ENCODE data around the gene CBX8. TPM values are rescaled to one million over a fixed set of nuclear protein-coding genes. Genes with fewer than 3 reads are reported as not detected.
A peak's percentile ranks its signal among the peaks of the same experiment; 100 is the strongest.

The CBX8 gene
- total RNA-seq, 2 donors from 2014 or later = 4.7 to 4.8 TPM

DNA sequence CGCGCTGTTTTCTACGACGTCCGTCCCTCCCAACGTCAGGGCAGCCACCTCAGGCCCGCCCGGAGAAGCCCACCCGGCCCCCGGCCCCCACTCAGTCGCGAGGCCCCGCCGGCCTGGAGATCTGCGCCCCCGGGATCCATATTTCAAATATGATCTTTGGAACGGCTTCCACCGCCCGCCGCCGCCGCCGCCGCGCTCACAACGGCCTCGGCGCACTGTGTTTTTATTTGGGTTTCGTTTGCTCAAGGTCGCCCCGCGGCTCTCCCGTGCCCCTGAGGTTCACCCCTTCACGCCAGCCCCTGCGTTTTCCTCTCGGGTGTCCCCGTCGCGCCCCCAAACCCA, 46.6 kb upstream of the CBX8 start:
- intact Hi-C loops (cut with DNase I) = loop anchor here (5.0 kb wide), 1 partner anchor 149 kb away; no protein-coding TSS in a partner anchor
- Histone ChIP-seq H3K4me1 (replicated peaks) (peaks cover 18% of the 10 kb centered on the region), H3K36me3 (no peaks in the 10 kb centered on the region), H3K27me3 (replicated peaks; ENCODE audit: insufficient read depth) (peaks cover 17% of the 10 kb centered on the region), H3K4me3 (peak overlapping the region; percentile 39 to 48), H3K9me3 (no peaks in the 10 kb centered on the region), H3K27ac (peak overlapping the region in 1 of 2 donors; percentile 56)
- no peak for DNase-seq (ENCODE audit: low spot score)
- no peak for TF ChIP-seq POLR2A (IDR thresholded peaks at IDR 0.05)
- TF ChIP-seq POLR2AphosphoS5 (IDR thresholded peaks at IDR 0.05) = peak; percentile 7
- WGBS = 2% methylated on average over 39 of the region's 39 CpGs

DNA sequence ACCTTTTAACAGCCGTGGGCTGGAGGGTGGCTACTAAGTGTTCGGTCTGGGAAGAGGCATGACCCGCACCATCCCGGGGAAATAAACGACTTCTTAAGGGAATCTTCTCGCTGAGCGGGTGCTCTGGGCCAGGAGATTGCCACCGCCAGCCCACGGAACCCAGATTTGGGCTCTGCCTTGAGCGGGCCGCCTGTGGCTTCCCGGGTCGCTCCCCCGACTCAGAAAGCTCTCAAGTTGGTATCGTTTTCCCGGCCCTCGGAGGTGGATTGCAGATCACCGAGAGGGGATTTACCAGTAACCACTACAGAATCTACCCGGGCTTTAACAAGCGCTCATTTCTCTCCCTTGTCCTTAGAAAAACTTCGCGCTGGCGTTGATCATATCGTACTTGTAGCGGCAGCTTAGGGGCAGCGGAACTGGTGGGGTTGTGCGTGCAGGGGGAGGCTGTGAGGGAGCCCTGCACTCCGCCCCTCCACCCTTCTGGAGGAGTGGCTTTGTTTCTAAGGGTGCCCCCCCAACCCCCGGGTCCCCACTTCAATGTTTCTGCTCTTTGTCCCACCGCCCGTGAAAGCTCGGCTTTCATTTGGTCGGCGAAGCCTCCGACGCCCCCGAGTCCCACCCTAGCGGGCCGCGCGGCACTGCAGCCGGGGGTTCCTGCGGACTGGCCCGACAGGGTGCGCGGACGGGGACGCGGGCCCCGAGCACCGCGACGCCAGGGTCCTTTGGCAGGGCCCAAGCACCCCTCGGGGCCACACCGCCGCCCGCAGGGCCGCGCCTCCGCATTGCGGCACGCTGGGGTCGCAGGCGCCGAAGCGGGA, 46.0 kb upstream of the CBX8 start:
- Histone ChIP-seq H3K9me3 (no peaks in the 10 kb centered on the region), H3K27me3 (replicated peaks; ENCODE audit: insufficient read depth) (peaks cover 17% of the 10 kb centered on the region), H3K4me3 (peak overlapping the region; percentile 39 to 48), H3K36me3 (no peaks in the 10 kb centered on the region), H3K27ac (peak overlapping the region in 1 of 2 donors; percentile 56), H3K4me1 (replicated peaks) (peaks cover 18% of the 10 kb centered on the region)
- intact Hi-C loops (cut with DNase I) = loop anchor here (5.0 kb wide), 1 partner anchor 149 kb away; no protein-coding TSS in a partner anchor
- 5% methylated on average over 38 of the region's 66 CpGs for WGBS
- no peak for TF ChIP-seq POLR2AphosphoS5 (IDR thresholded peaks at IDR 0.05)
- TF ChIP-seq POLR2A (IDR thresholded peaks at IDR 0.05) = no peak
- TF ChIP-seq, protein P1, sequence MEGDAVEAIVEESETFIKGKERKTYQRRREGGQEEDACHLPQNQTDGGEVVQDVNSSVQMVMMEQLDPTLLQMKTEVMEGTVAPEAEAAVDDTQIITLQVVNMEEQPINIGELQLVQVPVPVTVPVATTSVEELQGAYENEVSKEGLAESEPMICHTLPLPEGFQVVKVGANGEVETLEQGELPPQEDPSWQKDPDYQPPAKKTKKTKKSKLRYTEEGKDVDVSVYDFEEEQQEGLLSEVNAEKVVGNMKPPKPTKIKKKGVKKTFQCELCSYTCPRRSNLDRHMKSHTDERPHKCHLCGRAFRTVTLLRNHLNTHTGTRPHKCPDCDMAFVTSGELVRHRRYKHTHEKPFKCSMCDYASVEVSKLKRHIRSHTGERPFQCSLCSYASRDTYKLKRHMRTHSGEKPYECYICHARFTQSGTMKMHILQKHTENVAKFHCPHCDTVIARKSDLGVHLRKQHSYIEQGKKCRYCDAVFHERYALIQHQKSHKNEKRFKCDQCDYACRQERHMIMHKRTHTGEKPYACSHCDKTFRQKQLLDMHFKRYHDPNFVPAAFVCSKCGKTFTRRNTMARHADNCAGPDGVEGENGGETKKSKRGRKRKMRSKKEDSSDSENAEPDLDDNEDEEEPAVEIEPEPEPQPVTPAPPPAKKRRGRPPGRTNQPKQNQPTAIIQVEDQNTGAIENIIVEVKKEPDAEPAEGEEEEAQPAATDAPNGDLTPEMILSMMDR (IDR thresholded peaks at IDR 0.05) = no peak
- DNase-seq (ENCODE audit: low spot score) = no peak

DNA sequence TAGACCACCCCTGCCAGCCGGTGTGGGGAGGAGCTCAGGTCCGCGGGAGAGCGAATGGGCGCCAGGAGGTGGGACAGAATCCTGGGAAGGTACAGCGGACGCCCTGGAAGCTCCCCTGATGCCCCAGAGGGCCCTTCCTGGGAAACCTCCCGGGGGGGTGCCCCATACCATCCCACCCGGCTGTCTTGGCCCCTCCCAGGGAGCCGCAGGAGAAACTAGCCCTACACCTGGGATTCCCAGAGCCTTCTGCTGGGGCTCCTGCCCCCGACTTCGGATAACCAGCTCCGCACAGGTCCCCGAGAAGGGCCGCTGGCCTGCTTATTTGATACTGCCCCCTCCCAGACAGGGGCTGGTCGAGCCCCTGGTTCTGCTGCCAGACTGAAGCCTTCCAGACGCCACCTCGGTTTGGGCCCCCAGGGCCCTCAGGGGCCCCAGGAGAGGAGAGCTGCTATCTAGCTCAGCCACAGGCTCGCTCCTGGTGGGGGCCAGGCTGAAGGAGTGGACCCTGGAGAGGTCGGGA, 45.3 kb upstream of the CBX8 start:
- no peak overlapping the region for H3K27ac ChIP-seq
- no peak for DNase-seq (ENCODE audit: low spot score)
- H3K4me3 ChIP-seq = no peak overlapping the region
- peaks cover 18% of the 10 kb centered on the region for H3K4me1 ChIP-seq (replicated peaks)
- no peaks in the 10 kb centered on the region for H3K9me3 ChIP-seq
- H3K27me3 ChIP-seq (replicated peaks; ENCODE audit: insufficient read depth) = peaks cover 17% of the 10 kb centered on the region
- TF ChIP-seq, protein P1 (IDR thresholded peaks at IDR 0.05) = no peak
- TF ChIP-seq POLR2AphosphoS5 (IDR thresholded peaks at IDR 0.05) (no peak), POLR2A (IDR thresholded peaks at IDR 0.05) (no peak)
- intact Hi-C loops (cut with DNase I) = loop anchor here (5.0 kb wide), 1 partner anchor 150 kb away; no protein-coding TSS in a partner anchor
- WGBS = 10% methylated on average over 20 of the region's 20 CpGs
- no peaks in the 10 kb centered on the region for H3K36me3 ChIP-seq

DNA sequence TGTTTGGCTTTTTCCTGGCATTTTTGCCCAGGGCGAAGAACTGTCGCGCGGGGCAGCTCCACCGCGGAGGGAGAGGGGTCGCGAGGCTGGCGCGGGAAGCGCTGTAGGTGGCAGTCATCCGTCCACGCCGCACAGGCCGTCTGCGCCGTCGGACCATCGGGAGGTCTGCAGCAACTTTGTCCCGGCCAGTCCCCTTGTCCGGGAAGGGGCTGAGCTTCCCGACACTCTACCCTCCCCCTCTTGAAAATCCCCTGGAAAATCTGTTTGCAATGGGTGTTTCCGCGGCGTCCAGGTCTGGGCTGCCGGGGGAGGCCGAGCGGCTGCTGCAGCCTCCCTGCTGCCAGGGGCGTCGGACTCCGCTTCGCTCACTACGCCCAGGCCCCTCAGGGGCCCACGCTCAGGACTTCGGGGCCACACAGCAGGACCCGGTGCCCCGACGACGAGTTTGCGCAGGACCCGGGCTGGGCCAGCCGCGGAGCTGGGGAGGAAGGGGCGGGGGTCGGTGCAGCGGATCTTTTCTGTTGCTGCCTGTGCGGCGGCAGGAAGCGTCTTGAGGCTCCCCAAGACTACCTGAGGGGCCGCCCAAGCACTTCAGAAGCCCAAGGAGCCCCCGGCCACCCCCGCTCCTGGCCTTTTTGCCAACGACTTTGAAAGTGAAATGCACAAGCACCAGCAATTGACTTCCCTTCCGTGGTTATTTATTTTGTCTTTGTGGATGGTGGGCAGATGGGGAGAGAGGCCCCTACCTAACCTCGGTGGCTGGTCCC, 44.7 kb upstream of the CBX8 start:
- peaks cover 18% of the 10 kb centered on the region for H3K4me1 ChIP-seq (replicated peaks)
- H3K27ac ChIP-seq = no peak overlapping the region

More for the DNA sequence above, 44.7 kb upstream of the CBX8 start:
- intact Hi-C loops (cut with DNase I) = loop anchor here (5.0 kb wide), 1 partner anchor 151 kb away; no protein-coding TSS in a partner anchor
- DNase-seq (ENCODE audit: low spot score) = no peak
- TF ChIP-seq, protein P1 (IDR thresholded peaks at IDR 0.05) = no peak
- TF ChIP-seq POLR2AphosphoS5 (IDR thresholded peaks at IDR 0.05) = no peak
- no peak for TF ChIP-seq POLR2A (IDR thresholded peaks at IDR 0.05)
- peaks cover 17% of the 10 kb centered on the region for H3K27me3 ChIP-seq (replicated peaks; ENCODE audit: insufficient read depth)
- H3K9me3 ChIP-seq = no peaks in the 10 kb centered on the region
- no peaks in the 10 kb centered on the region for H3K36me3 ChIP-seq
- 5% methylated on average over 49 of the region's 55 CpGs for WGBS
- no peak overlapping the region for H3K4me3 ChIP-seq

Measured in prostate gland (tissue), 2 donors.